ENCODE measurements around the gene TEX19. TPM values are rescaled to one million over a fixed set of nuclear protein-coding genes. Genes with fewer than 3 reads are reported as not detected.

TEX19 gene
- total and polyA plus RNA-seq, 9 donors, result 0.07 to 0.17 (median 0.09) TPM; not detected in 1

DNA sequence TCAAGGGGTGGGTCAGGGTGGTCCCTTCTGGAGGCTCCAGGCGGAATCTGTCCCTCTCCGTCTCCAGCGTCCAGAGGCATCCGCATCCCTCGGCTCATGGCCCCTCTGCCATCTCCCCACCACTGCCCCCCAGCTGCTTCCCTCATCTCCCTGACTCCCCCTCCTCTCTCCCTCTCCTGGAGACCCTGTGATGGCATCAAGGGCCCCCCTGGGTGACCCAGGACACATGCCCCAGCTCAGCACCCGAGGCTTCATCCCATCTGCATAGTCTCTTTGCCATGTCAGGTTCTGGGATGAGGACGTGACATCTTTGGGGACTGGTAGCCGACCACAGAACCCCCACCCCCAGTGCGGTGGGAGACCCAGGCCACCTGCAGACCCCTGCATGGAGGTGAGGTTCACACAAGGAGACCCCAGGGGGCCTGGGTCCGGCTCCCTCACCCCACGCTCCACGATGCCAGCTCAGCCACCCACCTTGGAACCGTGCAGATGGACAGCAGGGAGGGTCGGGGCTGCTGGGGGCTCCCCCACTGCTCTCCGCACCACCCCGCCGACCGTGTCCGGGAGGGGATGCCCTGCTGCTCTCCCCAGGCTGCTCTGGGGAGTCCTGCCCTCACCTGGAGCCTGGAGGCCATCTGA is 29.2 kb upstream of the TEX19 start:
- H3K36me3 ChIP-seq (ENCODE audit: control insufficient read depth, insufficient read depth, low read length), result no peaks in the 10 kb centered on the region
- peak overlapping the region; percentile 62 for H3K27ac ChIP-seq (ENCODE audit: low read length)
- peaks cover 72% of the 10 kb centered on the region for H3K4me1 ChIP-seq (ENCODE audit: control insufficient read depth, insufficient read depth, low read length)
- peaks cover 61% of the 10 kb centered on the region for H3K27me3 ChIP-seq (ENCODE audit: control insufficient read depth, insufficient read depth, low read length)
- no peaks in the 10 kb centered on the region for H3K9me3 ChIP-seq (replicated peaks; ENCODE audit: control insufficient read depth, low read depth, low read length)
- H3K4me3 ChIP-seq (ENCODE audit: low read length), result no peak overlapping the region
- 61% methylated on average over 16 of the region's 19 CpGs for WGBS (ENCODE audit: insufficient coverage)
- no peak for DNase-seq

DNA sequence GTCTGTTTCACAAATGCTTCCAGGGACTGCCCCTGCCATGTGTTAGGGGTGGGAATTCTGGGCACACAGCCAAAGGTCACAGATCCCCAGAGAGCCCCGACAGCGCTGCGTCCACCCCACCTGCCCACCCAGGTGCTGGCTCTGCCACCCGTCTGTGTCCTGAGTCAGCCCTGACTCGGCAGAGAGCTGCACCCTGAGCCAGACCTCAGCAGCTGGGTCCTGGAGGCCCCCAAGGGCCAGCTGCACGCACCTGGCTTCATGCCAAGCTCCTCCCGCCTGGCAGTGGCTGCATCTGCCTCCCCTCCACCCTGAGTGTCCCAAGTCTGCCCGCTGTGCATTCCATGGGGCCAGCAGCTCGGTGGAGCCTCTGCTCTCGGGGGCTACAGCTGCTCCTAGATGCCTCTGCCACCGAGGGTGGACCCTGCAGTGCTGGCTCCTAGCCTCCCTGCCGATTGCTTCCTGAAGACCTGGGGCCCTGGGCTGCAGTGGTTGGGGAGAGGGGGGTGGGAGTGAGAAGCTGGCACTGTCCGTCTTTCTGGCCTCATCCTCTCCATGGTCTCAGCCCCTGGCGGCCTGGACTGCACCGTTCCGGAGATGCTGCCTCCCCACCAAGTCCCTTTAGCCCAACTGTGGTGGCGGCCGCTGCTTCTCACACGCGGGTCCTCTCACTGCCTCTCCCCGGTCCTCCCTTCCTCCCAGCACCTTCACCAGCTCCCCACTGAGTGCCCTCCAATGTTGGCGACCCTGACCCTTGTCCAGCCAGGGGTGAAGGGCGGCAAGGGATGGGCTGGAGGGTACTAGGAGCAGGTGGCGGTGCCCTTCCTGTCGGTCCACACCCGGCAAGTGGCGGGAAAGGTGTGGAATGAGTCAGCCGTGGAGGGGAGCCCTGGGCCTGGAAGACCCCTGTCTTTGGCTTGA is 28.5 kb upstream of the TEX19 start:
- DNase-seq, result peak; percentile 88
- Histone ChIP-seq H3K36me3 (ENCODE audit: control insufficient read depth, insufficient read depth, low read length) (no peaks in the 10 kb centered on the region), H3K27me3 (ENCODE audit: control insufficient read depth, insufficient read depth, low read length) (peaks cover 63% of the 10 kb centered on the region), H3K27ac (ENCODE audit: low read length) (peak overlapping the region; percentile 62), H3K9me3 (replicated peaks; ENCODE audit: control insufficient read depth, low read depth, low read length) (no peaks in the 10 kb centered on the region), H3K4me1 (ENCODE audit: control insufficient read depth, insufficient read depth, low read length) (peaks cover 78% of the 10 kb centered on the region), H3K4me3 (ENCODE audit: low read length) (no peak overlapping the region)
- 33% methylated on average over 25 of the region's 28 CpGs for WGBS (ENCODE audit: insufficient coverage)

DNA sequence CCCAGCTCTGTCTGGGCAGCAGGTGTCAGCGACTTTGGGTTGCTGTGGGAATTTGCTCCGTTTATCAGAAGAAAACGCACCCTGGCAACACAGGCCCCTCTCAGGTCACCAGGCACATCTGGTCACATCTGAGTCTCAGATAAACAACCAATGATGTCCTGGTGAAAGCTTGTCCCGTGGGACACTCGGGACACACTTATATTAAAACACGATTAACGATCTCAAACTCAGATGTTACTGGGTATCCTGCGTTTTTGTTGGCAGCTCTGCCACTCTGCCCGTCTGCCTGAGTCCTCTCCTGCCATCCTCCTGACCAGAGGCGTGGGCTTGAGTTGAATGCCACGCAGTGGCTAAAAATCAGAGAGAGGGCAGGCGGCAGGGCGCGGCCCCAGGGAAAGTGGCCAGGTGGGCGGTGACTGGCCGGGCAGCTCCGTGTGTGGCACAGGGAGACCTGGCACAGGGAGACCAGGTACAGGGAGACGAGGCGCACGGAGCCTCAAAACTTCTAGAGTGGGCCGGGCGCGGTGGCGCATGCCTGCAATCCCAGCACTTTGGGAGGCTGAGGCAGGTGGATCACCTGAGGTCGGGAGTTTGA is 27.6 kb upstream of the TEX19 start:
- Histone ChIP-seq H3K27me3 (ENCODE audit: control insufficient read depth, insufficient read depth, low read length) (peaks cover 60% of the 10 kb centered on the region), H3K4me3 (ENCODE audit: low read length) (no peak overlapping the region), H3K4me1 (ENCODE audit: control insufficient read depth, insufficient read depth, low read length) (peaks cover 85% of the 10 kb centered on the region), H3K9me3 (replicated peaks; ENCODE audit: control insufficient read depth, low read depth, low read length) (no peaks in the 10 kb centered on the region), H3K27ac (ENCODE audit: low read length) (no peak overlapping the region), H3K36me3 (ENCODE audit: control insufficient read depth, insufficient read depth, low read length) (no peaks in the 10 kb centered on the region)
- DNase-seq, result no peak
- 83% methylated on average over 24 of the region's 25 CpGs for WGBS (ENCODE audit: insufficient coverage)

DNA sequence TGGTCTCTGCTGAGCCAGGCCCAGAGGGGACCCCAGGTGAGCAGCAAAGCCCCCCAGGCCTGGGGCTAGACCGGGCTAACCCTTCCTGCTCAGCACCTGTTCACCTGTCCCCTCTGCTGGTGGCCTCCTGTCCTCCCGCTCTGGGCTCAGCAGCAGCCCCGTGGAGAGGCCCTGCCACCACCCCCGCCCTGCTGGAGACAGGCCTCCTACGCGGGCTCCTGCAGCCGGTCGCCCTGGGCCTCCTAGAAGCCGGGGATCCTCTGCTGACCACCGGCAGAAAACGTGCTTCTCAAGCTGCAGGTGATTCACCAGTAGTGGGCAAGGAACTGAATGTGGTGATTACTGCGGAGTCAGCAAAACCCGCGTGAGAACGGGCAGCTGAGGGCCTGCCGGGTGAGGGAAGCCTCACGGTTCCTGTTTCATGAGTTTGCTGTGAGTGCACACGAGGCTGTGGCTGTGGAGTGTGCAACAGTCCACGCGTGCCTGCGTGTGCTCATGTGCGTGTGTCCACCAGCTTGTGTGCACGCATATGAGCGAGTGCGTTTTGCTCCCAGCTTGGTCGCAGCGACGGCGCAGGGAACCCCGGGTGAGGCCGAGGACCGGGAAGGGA is 26.3 kb upstream of the TEX19 start:
- Histone ChIP-seq H3K4me3 (ENCODE audit: low read length) (peak overlapping the region; percentile 53), H3K4me1 (ENCODE audit: control insufficient read depth, insufficient read depth, low read length) (peaks cover 89% of the 10 kb centered on the region), H3K9me3 (replicated peaks; ENCODE audit: control insufficient read depth, low read depth, low read length) (no peaks in the 10 kb centered on the region), H3K27ac (ENCODE audit: low read length) (no peak overlapping the region), H3K36me3 (ENCODE audit: control insufficient read depth, insufficient read depth, low read length) (no peaks in the 10 kb centered on the region), H3K27me3 (ENCODE audit: control insufficient read depth, insufficient read depth, low read length) (peaks cover 59% of the 10 kb centered on the region)
- DNase-seq, result peak; percentile 65
- WGBS (ENCODE audit: insufficient coverage), result 15% methylated on average over 32 of the region's 32 CpGs

DNA sequence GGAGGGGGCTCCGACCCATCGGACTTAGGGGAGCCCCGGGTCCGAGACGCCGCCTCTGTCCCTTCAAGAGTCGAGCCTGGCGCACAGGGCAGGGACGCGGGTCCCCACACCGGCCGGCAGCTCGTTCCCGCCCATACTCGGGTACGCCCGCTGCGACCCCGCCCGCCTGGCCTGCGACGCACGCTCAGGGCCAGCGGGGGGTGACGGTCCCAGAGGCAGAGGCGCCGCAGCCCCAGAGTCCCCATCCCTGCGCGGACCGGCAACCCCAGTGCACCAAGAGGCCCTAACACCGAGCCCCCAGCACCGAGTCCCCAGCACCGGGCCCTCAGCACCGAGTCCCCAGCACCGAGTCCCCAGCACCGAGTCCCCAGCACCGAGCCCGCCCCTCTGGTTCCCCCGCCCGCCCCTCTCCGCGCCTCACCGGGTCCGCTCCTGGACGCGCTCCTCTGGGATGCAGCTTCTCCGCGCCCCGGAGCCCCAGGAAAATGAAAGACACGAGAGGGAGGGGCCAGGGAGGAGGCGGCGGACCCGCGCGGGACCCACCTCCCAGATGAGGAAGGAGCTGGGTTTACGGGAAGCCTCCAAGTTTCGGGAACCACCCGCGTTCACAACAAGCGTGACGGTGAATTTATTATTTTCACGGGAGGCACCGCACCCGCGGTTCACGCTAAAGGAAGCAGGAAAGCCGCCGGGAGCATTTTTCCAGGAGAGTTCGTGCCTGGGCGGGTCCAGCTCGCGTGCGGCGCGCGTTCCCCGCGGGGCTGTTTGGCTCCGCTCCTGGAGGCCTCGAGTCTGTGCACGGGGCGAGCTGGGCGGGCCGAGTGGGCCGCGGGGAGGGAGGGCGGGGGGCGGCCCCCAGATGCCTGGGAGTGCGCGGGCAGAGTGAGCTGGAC is 25.5 kb upstream of the TEX19 start, which contains the start of gene SECTM1:
SECTM1 (minus strand) TSS at position 488 of the 893 bp plus-strand sequence. CDS start 6,526 bp downstream, outside the sequence.
- Histone ChIP-seq H3K36me3 (ENCODE audit: control insufficient read depth, insufficient read depth, low read length) (no peaks in the 10 kb centered on the region), H3K4me1 (ENCODE audit: control insufficient read depth, insufficient read depth, low read length) (peaks cover 90% of the 10 kb centered on the region), H3K9me3 (replicated peaks; ENCODE audit: control insufficient read depth, low read depth, low read length) (no peaks in the 10 kb centered on the region), H3K27ac (ENCODE audit: low read length) (no peak within 1 kb of the TSS), H3K27me3 (ENCODE audit: control insufficient read depth, insufficient read depth, low read length) (peaks cover 52% of the 10 kb centered on the region), H3K4me3 (ENCODE audit: low read length) (peak within 1 kb of the TSS; percentile 53)
- WGBS (ENCODE audit: insufficient coverage), result 2% methylated on average over 86 of the region's 90 CpGs
- DNase-seq, result peak; percentile 84

DNA sequence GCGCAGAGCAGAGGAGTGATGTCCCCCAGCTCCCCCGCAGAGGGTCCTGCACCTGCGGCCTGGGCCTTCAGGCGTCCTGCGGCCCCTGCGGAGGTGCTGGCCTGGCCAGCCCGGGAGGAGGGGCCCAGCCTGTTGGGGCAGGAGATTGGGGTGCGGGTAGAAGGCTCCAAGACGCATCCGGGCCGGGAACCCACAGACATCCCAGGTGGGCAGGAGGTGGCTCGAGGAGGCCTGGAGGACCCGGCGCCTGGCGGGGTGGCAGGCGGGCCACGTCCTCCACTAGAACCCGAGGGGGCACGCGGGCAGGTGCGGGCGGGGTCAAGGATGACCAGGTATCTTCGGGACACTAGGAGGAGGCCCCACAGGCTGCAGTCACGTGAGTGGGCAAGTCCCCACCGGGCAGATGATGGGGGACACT is 24.8 kb upstream of the TEX19 start:
- Histone ChIP-seq H3K36me3 (ENCODE audit: control insufficient read depth, insufficient read depth, low read length) (no peaks in the 10 kb centered on the region), H3K27ac (ENCODE audit: low read length) (no peak overlapping the region), H3K4me3 (ENCODE audit: low read length) (peak overlapping the region; percentile 9), H3K9me3 (replicated peaks; ENCODE audit: control insufficient read depth, low read depth, low read length) (no peaks in the 10 kb centered on the region), H3K4me1 (ENCODE audit: control insufficient read depth, insufficient read depth, low read length) (peaks cover 90% of the 10 kb centered on the region), H3K27me3 (ENCODE audit: control insufficient read depth, insufficient read depth, low read length) (peaks cover 51% of the 10 kb centered on the region)
- 55% methylated on average over 21 of the region's 25 CpGs for WGBS (ENCODE audit: insufficient coverage)
- DNase-seq, result no peak

DNA sequence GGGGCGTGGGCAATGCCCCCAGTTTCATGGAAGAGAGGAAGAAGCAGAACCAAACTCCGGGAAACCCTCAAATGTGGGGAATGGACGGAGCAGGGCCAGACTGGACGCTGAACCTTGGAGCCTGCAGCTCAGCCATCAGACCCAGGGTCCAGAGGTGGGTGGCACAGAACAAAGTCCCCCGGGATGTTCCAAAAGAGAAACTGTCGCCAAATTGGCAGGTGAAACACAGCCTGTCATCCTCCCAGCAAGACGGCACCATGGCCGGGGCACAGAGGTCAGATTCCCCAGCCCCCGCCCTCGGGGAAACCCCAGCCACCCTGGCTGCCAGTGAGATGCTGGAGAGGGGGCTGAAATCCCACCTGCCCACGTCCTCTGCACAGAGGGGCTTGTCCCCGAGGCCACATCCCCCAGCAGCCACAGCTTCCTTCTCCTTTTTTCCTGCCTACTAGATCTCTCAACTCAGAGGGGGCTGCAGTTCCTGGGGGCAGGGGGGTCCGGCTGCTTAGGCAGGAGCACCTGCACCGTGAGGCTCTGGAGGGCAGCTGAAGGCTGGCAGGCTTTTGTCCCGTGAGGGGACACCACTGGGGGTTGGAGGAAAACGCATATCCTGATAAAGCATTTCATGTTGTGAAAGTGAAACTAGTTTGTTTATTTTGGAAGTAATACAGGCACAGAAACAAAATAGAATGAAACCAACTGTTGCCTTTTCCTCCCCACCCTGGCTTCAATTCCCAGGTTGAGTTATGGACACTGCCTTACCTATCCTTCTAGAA is 24.2 kb upstream of the TEX19 start:
- no peaks in the 10 kb centered on the region for H3K9me3 ChIP-seq (replicated peaks; ENCODE audit: control insufficient read depth, low read depth, low read length)
- 46% methylated on average over 11 of the region's 16 CpGs for WGBS (ENCODE audit: insufficient coverage)
- no peak overlapping the region for H3K27ac ChIP-seq (ENCODE audit: low read length)
- no peak for DNase-seq
- H3K4me3 ChIP-seq (ENCODE audit: low read length), result peak overlapping the region; percentile 27
- peaks cover 89% of the 10 kb centered on the region for H3K4me1 ChIP-seq (ENCODE audit: control insufficient read depth, insufficient read depth, low read length)
- H3K27me3 ChIP-seq (ENCODE audit: control insufficient read depth, insufficient read depth, low read length), result peaks cover 49% of the 10 kb centered on the region
- no peaks in the 10 kb centered on the region for H3K36me3 ChIP-seq (ENCODE audit: control insufficient read depth, insufficient read depth, low read length)

DNA sequence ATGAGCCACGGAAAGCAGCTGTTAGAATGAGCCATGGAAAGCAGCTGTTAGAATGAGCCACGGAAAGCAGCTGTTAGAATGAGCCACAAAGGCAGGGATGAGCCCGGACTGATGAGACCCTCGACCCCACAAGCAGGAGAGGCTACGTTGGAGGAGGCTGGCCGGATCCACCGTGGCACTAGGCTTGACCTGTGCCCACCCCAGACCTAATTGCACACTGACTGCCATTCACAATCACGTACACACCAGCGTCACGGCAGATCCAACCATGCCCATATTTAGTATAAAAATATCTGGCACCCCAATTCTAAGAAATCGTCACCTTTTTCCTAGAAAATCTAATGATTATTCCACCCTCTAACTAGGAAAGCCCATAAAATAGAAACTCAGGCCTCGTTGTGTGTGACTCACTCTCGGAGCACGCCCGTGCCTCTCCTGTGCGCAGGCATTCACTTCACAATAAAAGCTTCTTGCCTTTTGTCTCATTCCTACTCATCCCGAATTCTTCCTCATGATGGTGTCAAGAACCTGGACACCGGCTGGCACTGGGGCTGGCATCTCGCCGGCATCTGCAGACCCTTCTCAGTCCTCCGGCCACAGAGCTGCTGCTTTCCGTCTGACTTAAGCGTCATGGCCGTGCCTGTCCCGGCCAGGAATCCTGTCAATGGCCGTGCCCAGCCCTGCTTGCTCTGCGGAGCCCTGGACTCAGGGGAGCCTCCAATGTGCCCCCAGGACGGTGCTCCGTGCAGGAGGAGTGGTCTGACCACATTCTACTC is 20.0 kb upstream of the TEX19 start:
- Histone ChIP-seq H3K4me1 (ENCODE audit: control insufficient read depth, insufficient read depth, low read length) (peaks cover 50% of the 10 kb centered on the region), H3K27me3 (ENCODE audit: control insufficient read depth, insufficient read depth, low read length) (peaks cover 18% of the 10 kb centered on the region), H3K4me3 (ENCODE audit: low read length) (peak overlapping the region; percentile 9), H3K27ac (ENCODE audit: low read length) (peak overlapping the region; percentile 72), H3K36me3 (ENCODE audit: control insufficient read depth, insufficient read depth, low read length) (no peaks in the 10 kb centered on the region), H3K9me3 (replicated peaks; ENCODE audit: control insufficient read depth, low read depth, low read length) (no peaks in the 10 kb centered on the region)
- 22% methylated on average over 24 of the region's 29 CpGs for WGBS (ENCODE audit: insufficient coverage)
- peak; percentile 89 for DNase-seq

All from muscle of leg (tissue), 11 donors.